ENCODE data around the gene HECTD4. TPM values are rescaled to one million over a fixed set of nuclear protein-coding genes. Genes with fewer than 3 reads are reported as not detected.
A peak's percentile ranks its signal among the peaks of the same experiment; 100 is the strongest.

Gene HECTD4
- total RNA-seq, 1 donor from 2014 or later, result 98.8 TPM

- POLR2A ChIA-PET, result interaction anchor here (0.5 to 7.2 kb wide), 14 partner anchors 8 to 293 kb away, joined by 3 to 143 read pairs (median 5); partner anchors contain the start of genes ERP29, MAPKAPK5, NAA25 and TMEM116
- ATAC-seq (ENCODE audit: low read depth) (no peak), DNase-seq (no peak)
- no peak for TF ChIP-seq CTCF (IDR thresholded peaks at IDR 0.05)
- CTCF ChIA-PET, result no interaction called here
- H3K9me3 Mint-ChIP-seq, result no peaks in the 10 kb centered on the region
- intact Hi-C loops (cut with micrococcal nuclease), result loop anchor here (1.0 to 10.0 kb wide), 4 partner anchors 16 to 280 kb away; partner anchors contain the start of gene RPL6
- peak overlapping the region; percentile 87 for H3K4me3 Mint-ChIP-seq
- H3K27me3 Mint-ChIP-seq, result no peaks in the 10 kb centered on the region
- H3K4me1 Mint-ChIP-seq, result peaks cover 41% of the 10 kb centered on the region
- H3K36me3 Mint-ChIP-seq (ENCODE audit: low read depth), result no peaks in the 10 kb centered on the region
- H3K27ac Mint-ChIP-seq, result peak overlapping the region; percentile 78
Observed at GRCh38 chr12:112124918-112125249, 257.3 kb downstream of the HECTD4 start.

DNA sequence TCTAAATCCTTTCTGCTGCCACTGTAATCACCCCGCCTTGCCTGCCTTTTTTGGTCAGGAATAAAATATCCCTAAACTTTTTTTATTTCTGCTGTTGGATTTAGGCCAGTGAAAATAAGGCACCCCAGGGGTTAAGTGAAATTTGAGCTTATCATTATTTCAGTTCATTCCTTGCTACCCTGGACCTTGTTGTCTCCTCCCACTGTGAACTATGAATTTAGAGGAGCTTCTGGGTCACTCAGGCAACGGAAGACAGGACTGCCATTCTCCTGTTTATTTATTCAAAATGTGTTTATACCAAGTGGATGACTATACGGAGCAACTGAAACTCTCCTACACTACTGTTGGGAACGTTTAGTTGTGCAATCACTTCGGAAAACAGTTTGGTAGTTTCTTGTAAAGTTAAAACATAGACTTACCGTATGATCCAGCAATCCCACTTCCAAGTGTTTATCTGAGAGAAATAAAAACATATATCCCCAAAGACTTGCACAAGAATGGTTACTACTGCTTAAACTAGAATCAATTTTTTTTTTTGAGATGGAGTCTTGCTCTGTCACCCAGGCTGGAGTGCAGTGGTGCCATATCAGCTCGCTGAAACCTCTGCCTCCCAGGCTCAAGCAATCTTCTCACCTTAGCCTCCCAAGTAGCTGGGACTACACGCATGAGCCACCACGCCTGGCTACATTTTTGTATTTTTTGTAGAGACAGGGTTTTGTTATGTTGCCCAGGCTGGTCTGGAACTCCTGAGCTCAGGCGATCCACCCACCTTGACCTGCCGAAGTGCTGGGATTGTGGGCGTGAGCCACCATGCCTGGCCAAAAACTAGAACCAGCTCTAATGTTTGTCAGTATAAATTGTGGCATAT is 259.2 kb downstream of the HECTD4 start:
- H3K27ac Mint-ChIP-seq, result no peak overlapping the region
- no peak for DNase-seq
- H3K4me1 Mint-ChIP-seq, result peaks cover 24% of the 10 kb centered on the region
- no peak for ATAC-seq (ENCODE audit: low read depth)
- CTCF ChIA-PET, result no interaction called here
- H3K27me3 Mint-ChIP-seq, result peaks cover 3% of the 10 kb centered on the region
- intact Hi-C loops (cut with micrococcal nuclease), result loop anchor here (10.0 kb wide), 1 partner anchor 282 kb away; the partner anchor contains the start of gene RPL6
- H3K36me3 Mint-ChIP-seq (ENCODE audit: low read depth), result no peaks in the 10 kb centered on the region
- POLR2A ChIA-PET, result interaction anchor here (1.0 to 1.2 kb wide), 2 partner anchors 9 to 14 kb away, joined by 4 to 6 read pairs; no protein-coding TSS in a partner anchor
- no peak for TF ChIP-seq CTCF (IDR thresholded peaks at IDR 0.05)
- H3K4me3 Mint-ChIP-seq, result no peak overlapping the region
- no peaks in the 10 kb centered on the region for H3K9me3 Mint-ChIP-seq

DNA sequence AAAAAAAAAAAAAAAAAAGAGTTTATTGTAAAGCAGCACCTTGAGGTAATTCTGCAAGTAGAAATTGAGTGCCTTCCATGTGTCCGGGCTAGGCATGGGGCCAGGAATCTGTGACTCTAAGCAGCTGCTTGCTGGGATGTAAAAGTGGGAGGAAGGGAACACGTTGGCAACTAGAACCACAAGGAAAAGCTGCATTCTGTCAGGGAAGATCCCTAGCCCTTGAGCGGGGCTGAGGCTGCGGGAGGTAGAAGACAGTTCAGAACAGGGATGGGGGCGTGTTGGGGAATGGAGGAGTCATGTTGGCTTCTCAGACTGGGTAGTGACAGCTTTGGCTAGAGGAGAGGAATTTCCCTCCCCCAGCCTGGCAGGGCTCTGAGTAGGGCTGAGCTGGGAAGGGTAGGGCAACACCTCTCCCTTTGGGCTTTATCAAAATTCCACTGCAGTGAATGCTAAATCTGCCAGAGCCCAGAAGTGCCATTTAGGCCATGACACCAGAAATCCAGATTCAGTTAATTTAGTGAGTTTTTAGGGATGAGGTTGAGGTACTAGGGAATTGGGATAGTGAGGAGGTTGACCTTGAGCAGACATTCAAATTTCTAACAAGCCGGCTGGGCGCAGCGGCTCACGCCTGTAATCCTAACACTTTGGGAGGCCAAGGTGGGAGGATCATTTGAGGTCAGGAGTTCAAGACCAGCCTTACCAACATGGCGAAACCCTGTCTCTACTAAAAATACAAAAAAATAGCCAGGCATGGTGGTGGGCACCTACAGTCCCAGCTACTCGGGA is 260.3 kb downstream of the HECTD4 start:
- CTCF ChIA-PET, result no interaction called here
- H3K9me3 Mint-ChIP-seq, result no peaks in the 10 kb centered on the region
- H3K27ac Mint-ChIP-seq, result no peak overlapping the region
- no peaks in the 10 kb centered on the region for H3K36me3 Mint-ChIP-seq (ENCODE audit: low read depth)
- H3K4me1 Mint-ChIP-seq, result peaks cover 16% of the 10 kb centered on the region
- intact Hi-C loops (cut with micrococcal nuclease), result loop anchor here (10.0 kb wide), 1 partner anchor 283 kb away; the partner anchor contains the start of gene RPL6
- peaks cover 3% of the 10 kb centered on the region for H3K27me3 Mint-ChIP-seq
- POLR2A ChIA-PET, result interaction anchor here (0.7 to 1.2 kb wide), 3 partner anchors 10 to 1747 kb away, joined by 3 to 6 read pairs (median 4); no protein-coding TSS in a partner anchor
- DNase-seq (no peak), ATAC-seq (ENCODE audit: low read depth) (no peak)
- no peak overlapping the region for H3K4me3 Mint-ChIP-seq
- TF ChIP-seq CTCF (IDR thresholded peaks at IDR 0.05), result no peak

DNA sequence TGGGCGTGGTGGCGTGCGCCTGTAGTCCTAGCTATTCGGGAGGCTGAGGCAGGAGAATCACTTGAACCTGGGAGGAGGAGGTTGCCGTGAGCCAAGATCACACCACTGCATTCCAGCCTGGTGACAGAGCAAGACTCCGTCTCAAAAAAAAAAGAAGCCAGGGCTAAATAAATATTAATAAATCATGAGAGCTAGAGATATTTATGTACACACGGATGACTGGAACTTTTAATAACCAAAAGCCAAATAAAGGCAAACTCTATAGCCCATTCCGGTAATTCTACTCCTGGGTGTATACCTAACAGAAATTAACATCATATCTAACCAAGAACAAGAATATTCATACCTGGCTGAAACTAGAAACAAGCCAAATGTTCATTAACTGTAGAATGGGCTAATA is 264.5 kb downstream of the HECTD4 start:
- H3K36me3 Mint-ChIP-seq (ENCODE audit: low read depth), result no peaks in the 10 kb centered on the region
- TF ChIP-seq CTCF (IDR thresholded peaks at IDR 0.05), result no peak
- ATAC-seq (ENCODE audit: low read depth) (no peak), DNase-seq (no peak)
- intact Hi-C loops (cut with micrococcal nuclease), result no loop called here
- POLR2A ChIA-PET, result interaction anchor here (2.1 kb wide), 1 partner anchor 8 kb away, joined by 14 read pairs; the partner anchor contains the start of gene TRAFD1
- CTCF ChIA-PET, result no interaction called here
- H3K27me3 Mint-ChIP-seq, result peaks cover 3% of the 10 kb centered on the region
- no peak overlapping the region for H3K4me3 Mint-ChIP-seq
- H3K27ac Mint-ChIP-seq, result no peak overlapping the region
- peaks cover 5% of the 10 kb centered on the region for H3K4me1 Mint-ChIP-seq
- no peaks in the 10 kb centered on the region for H3K9me3 Mint-ChIP-seq

Data from activated B cell treated with CpG ODN at 0.5 μM for 24 hours (primary cell).